Effector CD8-positive, alpha-beta T cell (primary cell): ENCODE results near the gene ITGA4.

Experiments used
- DNase-seq: peaks from one replicate; lab custom pipeline; 2025; lab: John Stamatoyannopoulos, UW

Gene ITGA4

DNA sequence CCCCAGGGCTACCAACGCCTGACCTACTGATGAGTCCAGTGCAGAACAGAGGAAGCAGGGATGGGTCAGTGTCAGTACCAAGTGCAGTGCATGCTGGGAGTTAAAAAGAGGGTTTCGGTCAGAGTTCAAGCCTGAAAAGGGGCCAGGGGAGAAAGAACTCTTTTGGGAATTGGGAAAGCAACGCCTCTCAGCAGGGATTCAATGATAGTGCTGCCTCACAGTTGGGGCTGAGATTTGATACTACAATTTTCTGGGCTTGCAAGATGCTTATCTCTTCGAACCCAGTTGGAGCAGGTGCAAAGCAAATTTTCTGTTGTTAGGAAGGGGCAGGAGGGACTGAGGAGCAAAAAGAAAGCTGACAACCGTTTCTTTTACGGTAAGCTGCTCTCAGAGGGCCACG is 117.1 kb downstream of the ITGA4 start:
- no peak for DNase-seq

DNA sequence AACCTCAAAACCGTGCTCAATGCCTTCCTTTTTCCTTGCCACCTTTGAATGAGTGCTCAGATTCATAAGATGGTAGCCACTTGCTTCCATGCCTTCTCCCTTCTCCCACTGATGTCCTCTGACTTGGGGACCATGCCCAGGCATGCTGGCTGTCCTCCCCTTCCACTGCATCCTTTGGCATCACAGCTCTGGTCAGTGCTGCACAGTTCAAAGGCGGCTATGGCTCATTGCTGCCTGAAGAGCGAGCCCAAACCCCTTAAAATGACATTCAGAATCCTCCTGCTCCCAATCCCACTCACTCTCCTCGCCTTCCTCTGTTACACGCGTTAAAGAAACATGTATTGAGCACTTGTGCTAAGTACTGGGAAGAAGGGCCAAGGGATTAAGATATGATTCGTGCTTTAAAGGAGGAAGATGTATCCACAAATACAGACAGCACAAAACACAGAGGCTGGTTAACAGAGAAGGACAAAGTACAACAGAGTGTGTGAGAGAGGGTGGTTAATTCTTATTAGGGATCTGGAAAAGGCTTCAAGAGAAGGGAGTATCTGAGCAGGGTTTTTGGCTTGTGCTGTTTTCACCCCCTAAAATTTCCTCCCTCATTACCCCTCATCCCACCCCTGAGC is 118.0 kb downstream of the ITGA4 start:
- DNase-seq = no peak

DNA sequence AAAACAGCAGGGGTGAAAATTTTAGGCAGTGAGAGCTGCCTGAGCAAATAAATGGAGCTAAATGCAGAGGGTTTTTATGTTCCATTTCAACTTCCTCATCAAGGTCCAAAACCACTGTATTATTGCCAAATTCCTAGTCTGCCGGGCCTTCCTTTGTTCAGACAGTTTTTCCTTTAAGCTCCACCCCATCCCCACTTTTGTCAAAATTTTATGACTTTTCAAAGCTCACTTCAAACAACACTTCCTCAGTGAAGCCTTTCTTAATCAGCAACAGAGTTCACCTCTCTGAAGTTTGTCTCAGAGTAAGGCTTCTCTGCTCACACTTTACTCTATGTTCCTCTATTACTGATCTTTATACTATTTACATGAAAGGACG is 118.5 kb downstream of the ITGA4 start:
- no peak for DNase-seq

DNA sequence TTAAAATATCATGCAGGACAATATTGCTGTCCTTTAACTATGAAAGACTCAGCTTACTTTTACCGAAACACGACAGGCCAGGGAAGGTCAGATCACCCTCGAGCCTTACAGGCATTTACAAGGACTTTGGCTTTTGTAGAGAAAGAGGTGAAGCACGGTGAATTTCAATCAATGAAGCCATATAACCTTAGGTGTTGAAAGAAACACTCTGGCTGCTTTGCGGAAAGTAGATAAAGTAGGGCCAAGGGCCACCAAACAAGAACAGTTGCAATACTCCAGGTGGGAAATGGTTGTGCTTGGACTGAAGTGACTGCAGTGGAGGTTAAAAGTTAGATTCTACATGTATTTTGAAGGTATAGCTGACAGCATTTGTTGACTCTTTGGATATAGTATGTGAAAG is 119.2 kb downstream of the ITGA4 start:
- no peak for DNase-seq

DNA sequence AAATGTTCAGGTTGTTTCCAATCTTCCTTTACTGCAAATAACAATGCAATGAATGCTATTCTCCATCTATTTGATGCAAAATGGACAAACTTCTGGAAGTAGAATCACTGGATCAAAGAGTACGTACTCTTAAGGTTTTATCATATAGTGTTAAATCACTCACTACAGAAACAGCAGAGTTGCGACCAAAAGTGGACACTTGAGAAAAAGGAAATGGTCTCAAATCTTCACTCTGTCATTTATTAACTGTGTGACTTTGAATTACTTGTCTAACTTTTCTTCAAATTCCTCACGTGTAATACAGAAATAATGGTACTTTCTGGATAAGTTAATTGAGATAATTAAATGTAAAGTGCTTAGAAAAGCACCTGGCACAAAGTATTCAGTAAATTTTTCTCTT is 121.6 kb downstream of the ITGA4 start:
- DNase-seq = no peak

DNA sequence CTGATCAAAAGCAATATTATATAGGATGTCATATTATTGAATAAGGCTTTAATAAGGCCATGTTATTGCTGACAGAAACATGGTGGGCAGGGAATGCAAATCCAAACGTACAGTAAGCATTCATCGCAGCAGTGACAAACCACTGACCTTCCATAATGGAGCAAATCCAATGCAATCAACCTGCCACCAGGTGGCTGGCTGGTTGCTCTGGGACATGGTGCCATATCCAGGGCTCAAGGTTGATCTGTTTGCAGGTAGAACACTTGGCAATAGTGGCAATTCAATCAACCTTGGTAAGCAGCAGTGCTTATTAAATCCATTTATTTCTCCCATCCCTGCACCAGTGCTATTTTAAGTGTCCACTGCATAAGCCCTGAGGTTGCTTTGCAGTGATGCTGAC is 124.3 kb downstream of the ITGA4 start:
- DNase-seq = no peak

DNA sequence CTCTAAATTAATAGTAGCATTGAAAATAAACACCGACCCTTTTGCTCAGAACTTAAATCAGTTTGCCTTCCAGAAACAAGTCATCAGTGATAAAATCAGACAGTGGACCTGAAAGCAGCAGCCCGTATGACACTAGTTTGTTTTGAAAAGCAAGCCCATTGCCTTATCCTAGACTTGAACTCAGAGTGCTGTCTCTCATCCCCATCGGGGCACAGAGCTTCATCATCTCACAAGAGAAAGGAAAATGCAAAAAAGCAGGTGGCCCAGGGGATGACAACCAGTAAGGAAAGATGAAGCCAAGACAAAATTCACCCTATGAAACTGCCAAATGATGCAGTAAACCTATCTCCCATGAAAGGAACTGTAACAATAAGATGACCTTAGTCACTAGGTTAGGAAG is 128.5 kb downstream of the ITGA4 start:
- DNase-seq = no peak
